ENCODE data around the gene LIPT1.
"Not testable (repeated sequence)": the region's sequence is repeated elsewhere in the genome, so short reads cannot be mapped to it uniquely, and the experiment has no call there.

The LIPT1 gene

GRCh38 chr2:99154643-99155536 is at the start of gene LIPT1, which contains the start of gene TSGA10:
Gene LIPT1 (plus strand): TSS chr2:99154967. CDS start chr2:99161958, 6,991 bp downstream.
Gene TSGA10 (minus strand): TSS chr2:99154942. CDS start chr2:99109439, 45,503 bp downstream.
- DNase-seq (ENCODE audit: low read depth in 2 of 2) = peak; percentile 79 to 86

GRCh38 chr2:99106913-99107312 is 47.9 kb upstream of the LIPT1 start:
- DNase-seq (ENCODE audit: low read depth in 2 of 2) = no peak

- DNase-seq (ENCODE audit: low read depth in 2 of 2) = no peak
Observed at GRCh38 chr2:99111236-99111635, 43.5 kb upstream of the LIPT1 start.

DNA sequence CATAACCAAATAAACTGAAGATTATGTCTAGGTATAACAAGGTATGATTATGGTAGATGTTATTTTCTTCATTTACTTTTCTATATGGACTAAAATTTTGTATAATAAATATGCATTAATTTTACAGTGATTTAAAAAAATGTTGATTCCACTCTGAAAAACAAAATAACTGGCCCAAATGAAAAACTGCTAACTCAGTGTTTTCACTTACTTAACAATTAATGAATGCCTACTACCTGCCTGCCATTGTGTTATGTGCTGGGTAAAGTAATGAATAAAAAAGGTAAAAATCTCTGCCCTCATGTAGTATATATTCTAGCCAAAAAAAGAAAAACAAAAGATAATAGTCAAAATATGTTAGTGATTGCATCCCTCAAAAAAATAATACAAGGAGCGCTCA is 42.8 kb upstream of the LIPT1 start:
- DNase-seq (ENCODE audit: low read depth in 2 of 2) = no peak

GRCh38 chr2:99112617-99113016 is 42.1 kb upstream of the LIPT1 start:
- no peak for DNase-seq (ENCODE audit: low read depth in 2 of 2)

GRCh38 chr2:99127981-99128380 is 26.8 kb upstream of the LIPT1 start:
- DNase-seq (ENCODE audit: low read depth in 2 of 2) = no peak

DNA sequence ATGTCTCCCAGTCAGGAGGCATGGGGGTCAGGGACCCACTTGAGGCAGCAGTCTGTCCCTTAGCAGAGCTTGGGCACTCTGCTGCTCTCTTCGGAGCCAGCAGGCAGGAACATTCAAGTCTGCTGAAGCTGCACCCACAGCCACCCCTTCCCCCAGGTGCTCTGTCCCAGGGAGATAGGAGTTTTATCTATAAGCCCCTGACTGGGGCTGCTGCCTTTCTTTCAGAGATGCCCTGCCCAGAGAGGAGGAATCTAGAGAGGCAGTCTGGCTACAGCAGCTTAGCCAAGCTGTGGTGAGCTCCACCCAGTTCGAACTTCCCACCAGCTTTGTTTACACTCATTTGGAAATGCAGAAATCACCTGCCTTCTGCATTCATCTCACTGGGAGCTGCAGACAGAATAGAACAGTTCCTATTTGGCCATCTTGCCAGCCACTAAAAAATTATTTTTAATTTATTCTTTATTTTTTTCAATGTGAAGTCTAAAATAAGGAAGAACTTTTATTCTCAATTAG is 19.7 kb upstream of the LIPT1 start:
- DNase-seq (ENCODE audit: low read depth in 2 of 2) = not testable (repeated sequence)

- DNase-seq (ENCODE audit: low read depth in 2 of 2) = no peak
Observed at GRCh38 chr2:99139003-99139402, 15.8 kb upstream of the LIPT1 start.

GRCh38 chr2:99140056-99140859 is 14.5 kb upstream of the LIPT1 start:
- no peak for DNase-seq (ENCODE audit: low read depth in 2 of 2)

DNA sequence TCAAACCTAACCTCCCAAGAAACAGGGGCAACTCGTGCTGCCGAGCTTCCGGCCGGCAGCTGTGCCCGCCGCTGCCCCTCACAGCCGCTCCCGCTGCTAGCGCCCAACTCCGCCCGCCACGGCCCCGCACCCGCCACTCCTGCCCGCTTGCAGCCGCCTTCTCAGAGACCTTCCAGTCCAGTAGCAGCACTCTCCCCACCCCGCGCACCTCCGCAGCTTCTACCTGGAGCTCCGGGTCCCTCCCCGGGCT is 14.0 kb upstream of the LIPT1 start:
- DNase-seq (ENCODE audit: low read depth in 2 of 2) = no peak

DNA sequence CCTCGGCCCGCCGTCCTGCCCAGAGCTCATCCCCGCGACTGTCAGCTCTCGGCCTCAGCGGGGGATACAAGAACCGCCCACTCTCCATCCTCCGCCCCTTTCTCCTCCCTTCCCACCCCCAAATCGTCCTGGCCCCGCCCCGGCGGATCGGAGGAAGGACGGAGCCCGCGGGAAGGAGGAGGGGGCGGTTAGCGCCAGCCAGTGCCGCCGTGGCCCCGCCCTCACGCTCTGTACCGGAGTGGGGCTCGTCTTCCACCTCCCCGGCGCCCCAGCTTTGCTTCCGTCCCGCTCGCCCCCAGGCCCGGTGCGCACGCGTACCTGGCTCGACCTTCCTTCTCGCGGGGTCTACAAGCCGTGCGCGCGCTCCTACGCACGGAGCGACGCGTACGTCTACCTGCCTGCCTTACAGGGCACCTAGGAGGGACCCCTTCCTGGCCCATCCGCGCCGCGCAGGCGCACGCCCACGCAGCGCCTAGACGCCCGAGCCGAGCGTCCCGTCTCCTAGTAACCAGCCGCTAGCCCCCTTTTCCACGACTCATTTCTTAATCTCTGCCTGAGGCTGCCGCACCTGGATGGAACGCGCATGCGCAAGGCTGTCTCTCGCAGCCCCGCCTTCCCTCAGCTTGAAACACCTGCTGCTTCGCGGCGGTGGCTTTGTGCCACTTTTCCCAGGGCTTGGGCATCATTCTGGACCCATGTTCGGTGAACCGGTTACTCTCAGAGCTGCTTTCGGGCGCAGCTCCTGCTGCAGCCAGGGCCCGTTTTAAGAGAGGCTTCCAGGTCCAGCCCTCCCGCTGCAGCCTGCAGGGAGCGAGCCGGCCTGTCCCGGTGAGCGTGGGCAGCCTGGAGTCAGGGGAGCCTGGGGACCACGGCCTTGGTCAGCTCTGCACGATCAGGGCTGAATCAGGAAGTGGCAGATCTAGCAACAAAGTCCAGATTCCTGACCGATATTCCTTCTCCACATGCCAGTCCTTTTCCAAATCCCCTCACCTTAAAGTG is 13.4 kb upstream of the LIPT1 start, which contains the start of gene C2orf15:
TSS of gene C2orf15 (plus strand) at position 598 of the 999 bp plus-strand sequence. CDS start 8,852 bp downstream, outside the sequence.
- DNase-seq (ENCODE audit: low read depth in 2 of 2) = peak; percentile 95 to 98

GRCh38 chr2:99150706-99151105 is 4.1 kb upstream of the LIPT1 start:
- no peak for DNase-seq (ENCODE audit: low read depth in 2 of 2)

DNA sequence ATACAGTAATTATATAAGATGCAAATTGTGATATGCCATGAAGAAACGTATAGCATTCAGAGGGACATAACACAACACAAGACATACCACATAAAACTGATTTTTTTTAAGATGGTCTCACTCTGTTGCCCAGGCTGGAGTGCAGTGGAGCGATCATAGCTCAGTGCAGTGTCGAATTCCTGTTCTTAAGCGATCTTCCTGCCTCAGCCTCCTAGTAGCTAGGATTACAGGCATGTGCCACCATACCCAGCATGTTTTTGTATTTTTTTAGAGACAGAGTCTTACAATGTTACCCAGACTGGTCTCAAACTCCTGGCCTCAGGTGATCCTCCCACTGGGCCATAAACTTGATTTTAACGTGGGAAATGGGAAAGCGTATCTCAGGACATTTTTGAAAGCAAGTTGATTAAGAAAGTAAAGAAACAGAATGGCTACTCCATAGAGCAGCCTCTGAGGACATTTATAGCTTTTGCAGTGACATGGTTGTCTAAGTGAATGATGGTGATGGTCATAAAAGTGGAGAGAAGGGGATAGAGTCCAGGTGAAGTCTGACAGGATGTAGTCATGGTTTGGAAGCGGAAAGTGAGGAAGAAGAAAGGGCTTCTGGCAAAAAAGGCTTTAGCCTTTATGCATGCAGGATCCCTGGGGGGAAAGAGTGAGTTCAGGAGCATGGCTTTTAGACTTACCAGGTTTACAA is 2.4 kb upstream of the LIPT1 start:
- DNase-seq (ENCODE audit: low read depth in 2 of 2) = no peak

DNA sequence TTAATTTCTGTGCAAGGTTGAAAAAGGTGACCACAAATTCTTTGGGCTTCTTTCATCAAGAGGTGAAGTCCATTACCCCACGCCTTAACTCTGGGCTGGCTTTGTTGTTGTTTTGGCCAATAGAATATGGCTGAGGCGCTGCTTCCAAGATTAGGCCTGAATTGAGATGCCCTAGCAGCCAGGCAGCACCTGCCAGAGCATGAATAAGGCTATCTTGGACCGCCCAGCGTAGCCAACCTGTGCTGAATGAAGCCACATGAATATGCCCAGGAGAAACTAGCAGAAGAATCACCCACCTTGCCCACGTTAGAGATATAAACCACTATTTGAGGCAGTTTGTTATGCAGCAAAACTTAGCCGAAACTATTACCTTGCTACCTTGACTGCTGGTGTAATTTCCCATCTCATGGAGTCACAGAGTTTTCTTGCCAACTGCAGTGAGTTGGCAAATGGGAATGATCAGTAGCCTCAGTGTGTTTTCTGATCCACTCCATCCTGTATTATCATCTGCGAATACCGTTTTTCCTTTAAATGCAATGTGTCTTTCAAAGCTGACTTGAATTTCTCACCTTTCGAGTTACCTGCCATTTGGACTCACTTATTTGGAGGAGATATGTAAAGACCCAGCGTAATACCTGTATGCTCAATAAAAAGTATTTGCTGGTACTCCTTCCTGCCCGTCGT is 704 bp upstream of the LIPT1 start:
- no peak for DNase-seq (ENCODE audit: low read depth in 2 of 2)

DNA sequence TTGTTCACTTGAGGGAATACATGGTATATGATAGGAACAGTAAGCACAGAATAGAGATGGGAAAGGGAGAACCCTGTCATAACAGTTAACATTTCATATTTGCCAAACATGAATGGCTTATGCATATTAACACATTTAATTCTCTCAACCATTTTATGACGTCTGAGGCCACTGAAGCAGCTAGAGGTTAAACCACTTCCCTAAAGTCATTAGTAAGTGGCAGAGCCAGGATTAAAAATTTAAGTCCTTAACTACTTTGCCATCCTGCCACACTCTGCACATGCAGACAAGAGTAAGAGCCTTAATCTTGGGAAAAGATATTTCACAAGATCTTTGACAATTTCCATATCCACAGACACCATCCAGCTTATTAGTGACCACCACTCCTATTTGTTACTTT is 2.1 kb downstream of the LIPT1 start:
- no peak for DNase-seq (ENCODE audit: low read depth in 2 of 2)

DNA sequence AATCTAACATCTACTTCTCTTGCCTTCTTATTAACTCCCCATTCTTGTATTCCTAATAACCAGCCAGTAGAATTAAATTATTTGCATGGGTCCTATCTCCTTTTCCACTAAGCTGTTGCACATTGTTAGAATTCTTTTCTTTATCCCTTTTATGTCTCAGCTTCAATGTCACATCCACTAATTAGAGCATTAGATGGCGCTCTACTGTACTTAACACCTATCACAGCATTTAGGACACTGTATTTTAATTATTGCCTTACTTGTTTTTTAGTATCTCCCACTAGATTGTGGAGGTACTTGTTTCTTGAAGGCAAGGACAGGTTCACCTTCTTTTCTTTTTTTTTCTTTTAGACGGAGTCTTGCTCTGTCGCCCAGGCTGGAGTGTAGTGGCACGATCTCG is 3.8 kb downstream of the LIPT1 start:
- no peak for DNase-seq (ENCODE audit: low read depth in 2 of 2)

GRCh38 chr2:99159594-99159993 is 4.8 kb downstream of the LIPT1 start:
- DNase-seq (ENCODE audit: low read depth in 2 of 2) = no peak

- no peak for DNase-seq (ENCODE audit: low read depth in 2 of 2)
Observed at GRCh38 chr2:99166218-99166617, 11.5 kb downstream of the LIPT1 start.

DNA sequence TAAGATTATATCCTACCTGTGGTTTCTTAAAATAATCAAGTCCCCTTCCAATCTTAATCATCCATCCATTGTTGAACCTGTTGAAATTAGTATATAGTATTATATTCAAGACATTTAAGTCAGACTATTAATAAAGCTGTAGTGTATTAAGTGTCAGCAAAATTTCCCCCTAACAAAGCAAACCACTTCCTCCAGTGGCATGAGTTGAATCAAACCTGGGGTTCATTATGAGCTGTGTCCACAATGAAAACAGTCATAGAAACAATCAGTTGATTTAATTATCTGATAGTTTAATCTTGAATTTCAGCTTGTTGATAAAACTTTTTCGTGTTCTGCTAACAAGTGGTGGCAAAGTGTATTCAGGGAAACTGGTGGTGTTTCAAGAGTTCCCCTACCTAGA is 14.8 kb downstream of the LIPT1 start:
- no peak for DNase-seq (ENCODE audit: low read depth in 2 of 2)

All from activated CD4-positive, alpha-beta T cell treated with anti-CD3 and anti-CD28 coated beads for 24 hours (primary cell).